ENCODE measurements around the gene SRGAP2B.
"Not testable (repeated sequence)": the region's sequence is repeated elsewhere in the genome, so short reads cannot be mapped to it uniquely, and the experiment has no call there.

The SRGAP2B gene

DNA sequence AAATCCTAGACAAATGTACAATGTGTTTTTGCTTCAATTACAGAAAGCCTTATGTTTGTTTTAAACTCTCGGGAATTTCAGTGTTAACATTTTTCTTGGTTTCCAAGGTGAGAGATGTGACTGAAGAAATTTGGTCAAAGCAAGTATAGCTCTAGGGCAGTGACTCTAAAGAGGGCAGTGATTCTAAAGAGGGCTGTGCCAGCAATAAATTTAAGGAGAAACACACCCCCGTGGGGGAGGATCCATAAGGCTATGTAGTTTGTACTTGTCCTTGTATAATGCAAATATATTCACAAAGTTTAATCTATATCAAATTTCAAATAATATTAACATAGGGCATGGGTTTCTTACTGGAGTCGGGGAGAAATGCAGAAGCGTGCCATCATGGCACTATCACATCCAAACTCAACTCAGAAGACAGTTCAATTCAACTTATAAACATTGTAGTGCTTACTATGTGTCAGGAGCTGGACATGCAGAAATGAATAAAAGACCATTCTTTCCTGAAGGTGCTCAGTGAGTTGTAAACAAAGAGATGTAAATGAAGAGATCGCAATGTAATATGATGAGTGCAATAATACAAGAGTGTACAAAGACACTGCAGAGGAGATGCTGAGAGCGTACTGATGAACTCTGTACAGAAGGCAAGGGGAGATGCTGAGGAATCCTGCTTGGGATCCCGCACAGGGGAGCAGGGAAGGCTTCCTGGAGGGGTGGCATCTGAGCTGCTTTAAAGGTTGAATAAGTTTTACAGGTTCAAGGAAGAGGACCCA is 12.5 kb downstream of the SRGAP2B start:
- not testable (repeated sequence) for DNase-seq

- not testable (repeated sequence) for DNase-seq
Observed at GRCh38 chr1:145080193-145080592, 14.9 kb downstream of the SRGAP2B start.

DNA sequence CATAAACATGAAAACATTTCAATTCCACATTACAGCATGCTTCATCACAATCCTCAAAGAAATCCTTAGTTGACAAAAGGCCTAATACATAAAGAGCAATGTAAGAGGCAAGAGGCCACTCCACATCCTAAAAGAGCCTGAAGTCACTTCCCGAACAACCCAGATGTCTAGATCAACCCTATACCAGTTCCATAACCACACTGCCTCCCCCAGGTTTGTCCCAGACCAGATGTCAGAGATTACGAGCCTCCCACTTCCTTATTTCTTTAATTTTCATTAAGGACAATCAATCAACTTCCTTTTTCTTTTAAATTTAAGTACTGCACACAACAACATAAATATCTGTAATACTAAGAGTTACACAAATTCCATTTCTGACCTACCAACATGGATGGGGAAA is 15.4 kb downstream of the SRGAP2B start:
- DNase-seq = not testable (repeated sequence)

DNA sequence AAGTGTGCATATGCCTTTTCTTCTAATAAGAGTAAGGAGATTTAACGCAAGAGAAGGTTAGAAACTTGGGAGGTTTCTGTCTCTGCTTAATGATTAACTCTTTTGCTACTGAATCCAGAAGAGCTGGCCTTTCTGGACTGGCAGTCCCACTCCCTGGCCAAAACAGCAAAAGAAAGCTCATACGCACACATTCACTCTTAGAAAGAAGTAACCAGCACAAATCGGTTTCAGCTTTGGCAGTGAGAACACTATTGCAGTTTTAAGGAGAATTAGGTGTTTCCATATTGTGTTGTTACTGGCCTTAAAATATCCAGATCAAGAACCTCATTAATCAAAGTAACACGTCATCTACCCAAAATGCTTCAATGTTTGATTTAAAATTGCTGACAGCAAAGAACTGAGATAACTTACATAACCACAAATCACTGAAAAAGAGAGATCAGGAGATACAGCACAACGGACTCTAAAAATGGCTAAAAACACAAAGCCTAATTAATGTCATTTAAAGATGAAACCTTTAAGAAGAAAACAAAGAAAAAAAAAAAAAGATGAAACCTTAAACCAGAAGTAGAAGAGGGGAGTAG is 16.2 kb downstream of the SRGAP2B start:
- DNase-seq = not testable (repeated sequence)

DNA sequence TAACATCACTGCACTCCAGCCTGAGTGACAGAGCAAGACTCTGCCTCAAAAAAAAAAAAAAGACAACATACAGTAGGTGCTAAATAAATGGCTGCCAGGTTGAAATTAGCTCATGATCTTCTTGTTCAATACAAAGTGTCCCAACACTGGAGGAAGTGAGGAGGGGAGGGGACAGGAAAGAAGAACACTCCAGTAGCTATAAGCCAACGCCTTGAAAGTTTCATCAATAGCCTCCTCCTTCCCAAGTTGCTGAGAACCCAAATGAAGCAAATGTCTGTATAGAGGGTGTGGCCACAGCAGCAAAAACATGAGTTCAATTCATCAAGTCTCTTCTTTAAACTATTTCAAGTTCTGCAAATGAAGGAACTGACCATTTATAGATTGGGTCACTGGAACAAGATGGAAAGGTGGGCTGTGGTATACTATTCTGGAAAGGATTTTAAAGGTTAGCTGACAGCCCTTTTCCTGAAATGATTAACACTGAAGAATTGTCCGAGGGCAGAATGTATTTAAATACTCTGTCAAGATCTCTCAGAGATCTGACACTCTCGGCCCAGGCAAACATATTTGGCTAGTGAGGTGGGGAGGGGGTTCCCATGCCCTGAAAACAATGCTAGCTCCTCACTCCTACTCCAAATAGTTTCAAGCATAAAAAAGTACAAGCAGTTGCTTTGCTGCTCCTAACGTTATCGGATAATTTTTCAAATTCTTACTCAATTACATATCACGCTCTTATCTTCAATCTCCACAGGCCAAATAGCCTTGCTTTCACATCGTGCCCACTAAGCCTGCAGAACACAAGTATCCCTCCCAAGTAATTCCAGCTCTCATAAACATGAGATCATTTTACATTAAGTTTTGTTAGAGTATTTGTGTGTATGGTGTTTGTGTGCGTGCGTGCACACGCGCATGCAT is 17.0 kb downstream of the SRGAP2B start:
- not testable (repeated sequence) for DNase-seq

DNA sequence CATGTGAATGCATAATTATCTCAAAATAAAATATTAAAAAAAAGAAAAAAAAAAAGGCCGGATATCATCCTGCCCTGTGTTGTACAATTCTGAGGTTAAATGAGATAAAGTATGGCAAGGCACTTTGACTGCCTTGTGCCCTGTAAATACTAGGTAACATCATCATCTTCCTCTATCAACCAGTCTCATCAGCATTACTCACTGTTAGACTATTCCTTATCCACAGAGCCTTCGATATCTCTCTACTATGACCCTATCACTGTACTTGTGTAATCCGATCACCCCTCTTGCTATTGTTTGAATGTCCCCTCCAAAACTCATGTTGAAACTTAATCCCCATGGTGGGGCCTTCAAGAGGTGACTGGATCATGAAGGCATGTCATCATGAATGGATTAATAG is 18.3 kb downstream of the SRGAP2B start:
- not testable (repeated sequence) for DNase-seq

GRCh38 chr1:145074021-145074559 is 21.0 kb downstream of the SRGAP2B start:
- not testable (repeated sequence) for DNase-seq

GRCh38 chr1:145071569-145071968 is 23.6 kb downstream of the SRGAP2B start:
- DNase-seq = not testable (repeated sequence)

DNA sequence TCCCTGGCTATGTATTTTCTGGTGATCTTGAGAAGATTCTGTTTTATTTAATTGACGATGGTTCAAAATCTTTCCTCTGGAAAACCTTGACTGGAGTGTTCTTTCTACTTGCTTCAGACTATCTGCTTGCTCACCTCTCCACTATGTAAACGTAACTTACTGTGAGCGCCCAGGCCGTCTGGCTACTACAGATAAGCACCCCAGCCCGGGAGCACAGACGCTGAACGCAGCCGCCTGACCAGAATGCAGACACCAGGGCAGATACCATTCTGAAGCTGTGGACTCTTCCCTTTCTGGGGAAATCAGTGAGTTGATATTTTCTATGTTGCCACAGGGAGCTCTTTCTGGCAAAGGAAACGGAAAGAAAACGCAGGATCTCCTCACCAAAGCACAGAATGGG is 28.6 kb downstream of the SRGAP2B start:
- DNase-seq = not testable (repeated sequence)

DNA sequence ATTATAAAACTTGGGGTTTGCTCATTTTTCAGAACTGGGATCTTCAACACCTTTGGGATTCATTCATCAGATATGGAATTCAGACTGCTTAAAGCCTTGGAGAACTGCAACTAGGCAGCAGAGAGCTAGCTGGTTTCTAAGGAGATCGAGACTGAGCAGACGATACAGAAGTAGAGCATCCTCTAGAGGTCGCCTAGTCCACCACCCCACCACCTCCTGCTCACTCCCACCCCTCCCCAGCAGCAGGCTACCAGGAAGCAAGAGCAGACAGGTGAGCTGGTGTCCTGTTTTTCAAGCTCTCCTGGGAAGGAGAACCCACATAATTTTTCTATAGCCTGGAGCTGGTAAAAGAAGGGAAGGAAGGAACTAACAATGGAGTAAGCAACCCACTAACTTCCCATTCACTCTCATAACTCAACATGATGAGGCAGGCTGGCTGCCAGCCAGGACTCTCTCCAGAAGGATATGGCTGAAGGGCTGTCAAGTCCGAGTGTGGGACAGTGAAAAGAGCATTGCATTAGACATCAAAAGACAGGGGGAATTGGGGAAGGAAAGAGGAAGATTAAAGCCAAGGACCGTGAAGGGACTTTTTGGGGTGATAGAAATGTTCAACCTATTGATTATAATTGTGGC is 29.8 kb downstream of the SRGAP2B start:
- DNase-seq = not testable (repeated sequence)

DNA sequence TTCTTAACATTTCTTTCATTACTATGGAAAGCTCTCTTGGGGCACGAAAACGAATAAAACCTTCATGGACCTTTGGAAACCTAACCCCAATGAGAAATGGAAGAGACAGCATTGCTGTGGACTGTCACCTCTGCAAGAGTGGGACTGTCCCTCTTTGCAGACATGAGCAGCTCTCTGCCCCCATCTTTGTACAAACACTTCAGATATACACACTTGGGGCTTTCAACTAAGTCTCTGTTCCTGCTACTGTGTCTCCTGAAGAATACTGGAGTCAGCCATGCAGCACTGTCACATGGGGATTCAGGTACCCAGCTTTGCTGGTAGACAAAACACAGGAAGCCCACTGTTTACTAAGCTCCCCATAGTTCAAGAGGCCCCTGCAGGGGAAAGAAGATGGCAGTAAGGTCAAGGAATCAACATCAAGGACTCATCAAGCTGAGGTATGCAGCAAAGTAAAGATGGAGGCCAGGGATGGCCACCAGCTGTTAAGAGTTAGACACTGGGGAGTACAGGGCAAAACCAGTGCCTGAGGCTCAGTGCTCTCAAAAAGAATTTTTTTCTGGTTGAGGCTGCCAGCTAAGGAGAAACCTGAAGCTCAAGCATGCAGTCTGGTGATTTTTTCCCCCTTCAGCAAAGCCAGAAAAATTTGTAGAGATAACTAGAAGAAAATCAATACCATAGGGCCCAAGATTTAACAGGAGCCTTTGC is 31.0 kb downstream of the SRGAP2B start:
- not testable (repeated sequence) for DNase-seq

DNA sequence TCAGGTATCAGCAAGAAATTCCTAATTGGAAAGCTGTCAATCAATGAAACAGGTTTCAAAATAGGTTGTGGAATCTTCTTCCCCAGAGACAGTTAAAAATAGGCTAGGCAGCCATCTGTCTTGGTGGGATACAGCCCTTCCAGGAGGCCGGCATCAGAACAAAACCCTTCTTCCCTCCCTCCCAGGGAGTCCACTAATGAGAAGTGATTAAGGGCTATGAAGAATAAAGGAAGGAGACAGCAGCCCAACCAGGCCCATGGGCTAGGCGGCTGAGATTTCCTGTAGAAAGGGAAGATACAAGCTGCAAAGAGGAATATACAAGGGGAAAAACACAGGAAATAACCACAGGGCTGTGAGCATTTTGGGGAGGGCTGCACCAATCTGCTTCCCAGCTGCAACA is 31.8 kb downstream of the SRGAP2B start:
- DNase-seq = not testable (repeated sequence)

GRCh38 chr1:145058184-145058583 is 36.9 kb downstream of the SRGAP2B start:
- not testable (repeated sequence) for DNase-seq

GRCh38 chr1:145055217-145055760 is 39.8 kb downstream of the SRGAP2B start:
- not testable (repeated sequence) for DNase-seq

DNA sequence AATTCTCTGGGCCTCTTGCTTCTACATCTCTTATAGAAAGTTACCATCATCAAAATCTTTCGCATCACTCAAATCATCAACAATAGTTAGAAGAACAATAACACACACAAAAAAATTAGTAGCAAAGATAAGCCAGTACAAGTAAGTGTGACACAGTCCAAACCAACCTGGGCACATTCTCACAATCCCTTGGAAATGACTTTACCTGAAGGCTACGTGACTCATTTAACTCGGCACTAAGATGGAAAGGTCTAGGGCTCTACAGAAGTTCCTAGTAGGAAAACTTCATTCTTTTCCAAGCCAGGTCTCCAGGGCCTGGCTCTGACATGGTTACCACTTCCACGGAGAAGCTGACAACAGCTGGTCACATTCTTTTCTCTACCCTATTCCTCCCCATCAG is 41.7 kb downstream of the SRGAP2B start:
- not testable (repeated sequence) for DNase-seq

DNA sequence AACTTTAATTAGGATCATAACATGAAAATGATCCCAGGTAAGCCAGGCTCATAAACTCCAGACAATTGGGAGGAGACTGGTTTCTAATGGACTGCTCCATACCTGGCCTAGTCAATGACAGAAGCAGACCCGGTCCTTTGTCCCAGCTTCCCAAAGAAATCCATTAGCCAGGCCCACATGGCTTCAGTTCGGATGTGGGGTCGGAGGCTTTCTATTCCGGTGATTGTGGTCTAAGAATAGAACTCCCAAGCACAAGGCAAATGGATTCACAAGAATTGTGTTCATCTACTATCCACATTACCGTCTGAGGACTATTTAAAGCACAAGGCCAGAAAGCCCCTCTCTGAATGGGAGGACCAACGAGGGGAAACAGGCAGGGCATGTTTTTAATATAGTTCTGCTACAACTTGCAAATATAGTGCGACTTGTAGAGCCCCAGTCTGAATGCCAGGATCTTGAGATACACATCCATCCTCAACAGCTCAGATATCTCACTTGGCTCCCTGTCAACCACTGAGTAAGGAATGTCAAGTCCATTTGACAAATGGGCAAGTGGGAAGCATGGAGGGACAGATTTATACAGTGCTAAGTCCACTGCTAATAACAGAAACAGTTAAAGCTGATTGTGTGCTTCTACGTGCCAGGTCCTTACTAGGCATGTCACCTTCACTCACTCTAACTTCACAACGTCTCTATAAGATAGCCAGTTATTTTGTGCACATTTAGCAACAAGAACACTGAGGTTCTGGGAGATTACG is 42.9 kb downstream of the SRGAP2B start:
- DNase-seq = not testable (repeated sequence)

GRCh38 chr1:145048181-145048856 is 46.8 kb downstream of the SRGAP2B start:
- DNase-seq = not testable (repeated sequence)

DNA sequence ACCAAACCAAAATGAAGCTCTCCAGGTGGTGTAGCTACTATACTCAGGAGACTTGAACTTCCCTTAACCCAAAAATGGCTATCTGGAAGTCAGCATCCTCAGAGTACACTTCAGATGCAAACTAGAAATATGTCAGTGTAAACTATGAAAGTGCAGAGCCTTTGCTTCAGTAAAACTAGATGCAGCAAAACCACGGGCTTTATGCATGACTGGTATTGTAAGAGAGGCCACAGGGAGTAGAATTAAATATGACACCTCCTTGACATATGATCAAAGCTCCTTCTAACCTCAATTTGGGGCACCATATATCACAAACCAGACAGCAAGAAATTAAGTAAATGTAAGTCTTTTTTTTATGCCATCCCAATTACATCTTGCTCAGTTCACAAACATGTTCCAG is 47.6 kb downstream of the SRGAP2B start:
- not testable (repeated sequence) for DNase-seq

DNA sequence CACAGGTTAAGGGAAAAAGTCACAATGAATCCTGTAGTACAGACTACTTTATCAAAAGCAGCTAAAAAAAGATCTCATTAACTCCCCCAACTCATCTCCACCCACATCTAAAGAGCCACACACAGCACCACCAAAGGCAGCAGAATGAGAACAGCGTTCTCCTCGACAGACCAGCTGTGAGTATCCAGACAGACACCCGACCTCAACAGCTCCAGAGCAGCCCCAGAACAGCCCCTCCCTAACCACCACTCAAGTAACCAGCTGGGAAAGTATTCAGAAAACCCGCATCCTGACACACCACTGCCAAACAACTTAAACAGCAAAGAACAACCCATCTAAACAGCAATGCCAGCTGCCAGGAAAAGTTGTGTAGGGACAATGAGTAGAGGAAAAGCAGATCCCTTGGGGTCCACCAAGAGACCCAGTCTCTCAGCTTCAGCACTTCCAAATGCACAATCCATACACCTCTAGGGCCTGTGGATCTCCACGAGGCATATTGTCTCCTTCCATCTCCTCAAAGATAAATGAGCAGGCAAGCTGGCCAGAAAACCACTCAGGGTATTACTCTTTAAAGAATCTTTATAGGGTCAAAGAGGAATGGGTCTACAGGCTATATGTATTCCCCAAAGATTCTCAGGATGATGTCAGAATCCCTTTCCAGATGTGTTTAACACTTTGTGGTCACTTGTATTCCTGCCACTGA is 49.4 kb downstream of the SRGAP2B start:
- not testable (repeated sequence) for DNase-seq
